ENCODE data around the gene PCDHB1. TPM values are rescaled to one million over a fixed set of nuclear protein-coding genes. Genes with fewer than 3 reads are reported as not detected.
"Not testable (repeated sequence)": the region's sequence is repeated elsewhere in the genome, so short reads cannot be mapped to it uniquely, and the experiment has no call there.

PCDHB1 gene
- total RNA-seq, 1 donor from 2014 or later, result under 0.01 TPM

- H3K36me3 ChIP-seq (ENCODE audit: control insufficient read depth, insufficient read depth, low read length), result no peaks in the 10 kb centered on the region
- no peaks in the 10 kb centered on the region for H3K27me3 ChIP-seq (ENCODE audit: control insufficient read depth, insufficient read depth, low read length)
- peak; percentile 26 for TF ChIP-seq CTCF (IDR thresholded peaks at IDR 0.05; ENCODE audit: insufficient read depth, low read length, poor library complexity, severe bottlenecking)
- DNase-seq (ENCODE audit: low read depth), result peak; percentile 5
- peak overlapping the region; percentile 25 for H3K4me3 ChIP-seq (ENCODE audit: low read depth, low read length)
Observed at GRCh38 chr5:141084487-141084989, 33.4 kb downstream of the PCDHB1 start.

- peak within 1 kb of the TSS; percentile 17 for H3K4me3 ChIP-seq (ENCODE audit: low read depth, low read length)
- no peaks in the 10 kb centered on the region for H3K27me3 ChIP-seq (ENCODE audit: control insufficient read depth, insufficient read depth, low read length)
- DNase-seq (ENCODE audit: low read depth), result no peak
- no peak for TF ChIP-seq CTCF (IDR thresholded peaks at IDR 0.05; ENCODE audit: insufficient read depth, low read length, poor library complexity, severe bottlenecking)
- H3K36me3 ChIP-seq (ENCODE audit: control insufficient read depth, insufficient read depth, low read length), result no peaks in the 10 kb centered on the region
Observed at GRCh38 chr5:141094481-141095262, 43.5 kb downstream of the PCDHB1 start, which contains the start of gene PCDHB2. Gene PCDHB2 (plus strand): TSS chr5:141094615. CDS start chr5:141094791, 176 bp downstream.

GRCh38 chr5:141095263-141095641 lies 44.1 kb downstream of the PCDHB1 start:
- H3K4me3 ChIP-seq (ENCODE audit: low read depth, low read length), result no peak overlapping the region

GRCh38 chr5:141096181-141096580 lies 45.0 kb downstream of the PCDHB1 start:
- not testable (repeated sequence) for DNase-seq (ENCODE audit: low read depth); H3K4me3 ChIP-seq (ENCODE audit: low read depth, low read length); H3K27me3 ChIP-seq (ENCODE audit: control insufficient read depth, insufficient read depth, low read length); H3K36me3 ChIP-seq (ENCODE audit: control insufficient read depth, insufficient read depth, low read length)

More at GRCh38 chr5:141095263-141095641, 44.1 kb downstream of the PCDHB1 start:
- Histone ChIP-seq H3K36me3 (ENCODE audit: control insufficient read depth, insufficient read depth, low read length) (no peaks in the 10 kb centered on the region), H3K27me3 (ENCODE audit: control insufficient read depth, insufficient read depth, low read length) (no peaks in the 10 kb centered on the region)
- no peak for TF ChIP-seq CTCF (IDR thresholded peaks at IDR 0.05; ENCODE audit: insufficient read depth, low read length, poor library complexity, severe bottlenecking)
- no peak for DNase-seq (ENCODE audit: low read depth)

- H3K36me3 ChIP-seq (ENCODE audit: control insufficient read depth, insufficient read depth, low read length); H3K4me3 ChIP-seq (ENCODE audit: low read depth, low read length); H3K27me3 ChIP-seq (ENCODE audit: control insufficient read depth, insufficient read depth, low read length); DNase-seq (ENCODE audit: low read depth): not testable (repeated sequence)
Observed at GRCh38 chr5:141096586-141096985, 45.4 kb downstream of the PCDHB1 start.

GRCh38 chr5:141100243-141100805 lies 49.1 kb downstream of the PCDHB1 start, which contains the start of gene PCDHB3:
Gene PCDHB3 (plus strand): TSS chr5:141100473. CDS start chr5:141100650, 177 bp downstream.
- no peak within 1 kb of the TSS for H3K4me3 ChIP-seq (ENCODE audit: low read depth, low read length)
- DNase-seq (ENCODE audit: low read depth), result no peak

More at GRCh38 chr5:141100243-141100805, 49.1 kb downstream of the PCDHB1 start, which contains the start of gene PCDHB3:
- Histone ChIP-seq H3K27me3 (ENCODE audit: control insufficient read depth, insufficient read depth, low read length) (no peaks in the 10 kb centered on the region), H3K36me3 (ENCODE audit: control insufficient read depth, insufficient read depth, low read length) (no peaks in the 10 kb centered on the region)
- TF ChIP-seq CTCF (IDR thresholded peaks at IDR 0.05; ENCODE audit: insufficient read depth, low read length, poor library complexity, severe bottlenecking), result peak; percentile 13

Data from kidney epithelial cell (primary cell).